Smooth muscle cell of trachea (primary cell): ENCODE data around the gene CHST9. TPM values are rescaled to one million over a fixed set of nuclear protein-coding genes. Genes with fewer than 3 reads are reported as not detected.

Experiments
- total RNA-seq: library from RNA; depleted of rRNA; stranded (reverse); fragments of >200 nt; gene quantifications from 2 replicates; pipeline ENCODE4 v1.2.1, GENCODE V29; 2014

The CHST9 gene
- not detected in 2 replicates for total RNA-seq

GRCh38 chr18:27185025-27185763, at the start of gene CHST9:
TSS of gene CHST9 (minus strand) at chr18:27185308. CDS start at chr18:27142809, 42,499 bp downstream.

GRCh38 chr18:26865557-26865956, 319.6 kb downstream of the CHST9 start, which contains the start of gene AQP4:
TSS of gene AQP4 (minus strand) at chr18:26865707. CDS start at chr18:26865689, 18 bp downstream.

